ENCODE results near the gene SSC5D.
"Not testable (repeated sequence)": the region's sequence is repeated elsewhere in the genome, so short reads cannot be mapped to it uniquely, and the experiment has no call there.

The SSC5D gene

DNA sequence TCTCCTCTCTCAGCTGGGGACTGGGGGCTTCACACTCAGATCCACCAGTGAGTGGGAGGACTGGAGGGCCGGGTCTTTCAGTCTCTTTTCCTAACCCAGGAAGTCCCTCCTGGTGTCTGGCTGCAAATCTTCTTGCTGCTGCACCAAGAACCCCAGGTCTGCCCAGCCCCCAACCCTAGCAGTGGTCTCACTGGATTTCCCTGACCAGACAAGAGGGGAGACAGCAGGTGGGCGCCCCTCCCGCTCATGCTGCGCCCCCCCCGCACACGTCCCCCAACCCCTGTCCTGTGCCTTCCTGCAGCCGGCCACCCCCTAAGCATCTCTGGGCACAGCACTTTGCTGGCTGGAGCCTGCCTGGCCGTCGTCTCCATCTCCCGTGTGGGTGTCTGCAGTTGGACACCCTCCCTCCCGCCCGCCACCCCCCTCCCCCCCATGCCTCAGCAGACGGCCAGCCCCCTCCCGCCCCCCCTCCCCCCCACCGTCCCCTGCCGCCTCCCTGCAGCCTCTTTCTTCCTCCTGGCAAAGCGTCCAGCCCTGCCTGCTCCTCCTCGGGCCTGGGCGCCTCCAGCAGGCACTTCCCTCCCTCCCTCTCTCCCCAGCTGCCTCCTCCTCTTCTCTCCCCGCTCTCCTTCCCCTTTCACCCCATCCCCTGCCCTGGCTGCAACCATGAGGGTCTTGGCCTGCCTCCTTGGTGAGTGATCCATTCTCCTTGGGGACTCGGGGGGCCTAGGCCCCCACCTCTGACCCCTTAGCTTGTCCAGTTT, at the start of gene SSC5D:
Gene SSC5D, plus strand, starts transcription at position 513 of the 764 bp plus-strand sequence. Its CDS starts 154 bp downstream, at position 667.
- DNase-seq (ENCODE audit: low read depth): no peak

DNA sequence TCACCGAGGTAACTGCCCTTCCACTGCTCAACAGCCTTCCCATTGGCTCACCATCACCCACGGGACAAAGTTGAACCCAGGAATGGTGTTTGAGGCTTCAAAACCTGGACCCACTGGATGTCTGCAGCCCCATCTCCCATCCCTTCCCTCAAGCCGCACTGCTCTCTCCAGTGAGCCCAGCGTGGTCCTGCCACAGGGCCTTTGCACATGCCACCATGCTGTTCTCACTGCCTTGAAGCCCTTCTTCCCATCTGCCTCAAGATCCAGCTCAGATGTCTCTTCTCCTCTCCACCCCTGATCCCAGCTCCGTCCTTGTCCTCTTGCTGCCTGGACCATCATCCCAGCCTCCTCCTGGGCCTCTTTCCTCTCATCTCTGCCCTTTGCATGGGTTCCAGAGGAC, 49.2 kb upstream of the SSC5D start:
- DNase-seq (ENCODE audit: low read depth): no peak

DNA sequence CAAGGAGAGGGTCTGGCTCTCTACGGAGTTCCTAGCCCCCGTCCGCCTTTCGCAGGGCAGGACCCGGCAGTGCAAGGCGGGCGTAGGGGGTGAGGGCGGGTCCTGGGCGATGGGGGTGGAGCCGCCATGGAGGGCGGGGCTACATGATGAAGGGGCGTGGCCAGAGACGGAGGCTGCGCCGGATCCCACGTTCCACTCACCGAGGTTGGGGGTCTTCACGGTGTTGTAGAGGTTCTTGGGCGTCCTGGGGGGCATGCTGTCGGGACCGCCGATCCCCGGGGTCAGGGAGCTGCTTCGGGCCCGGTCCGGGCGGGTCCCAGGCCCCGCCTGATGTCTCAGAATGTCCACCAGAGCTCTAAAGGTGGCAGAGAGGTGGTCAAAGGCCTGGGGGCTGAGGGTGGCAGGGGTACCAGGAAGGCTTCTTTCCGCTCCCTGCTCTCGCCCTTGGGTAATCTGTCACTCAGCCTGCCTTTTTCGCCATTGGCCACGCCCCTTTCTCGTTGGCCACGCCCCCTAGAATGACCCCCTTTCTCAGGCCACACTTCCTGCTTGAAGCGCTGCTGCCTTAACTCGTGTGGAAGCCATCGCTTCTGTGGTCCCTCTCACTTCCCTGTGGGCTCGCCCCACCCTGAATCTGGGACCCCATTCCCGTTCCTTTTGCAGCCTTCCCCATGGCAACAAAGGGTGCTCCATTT, 47.7 kb upstream of the SSC5D start:
- DNase-seq (ENCODE audit: low read depth): no peak

GRCh38 chr19:55441319-55441691, 46.9 kb upstream of the SSC5D start:
- no peak for DNase-seq (ENCODE audit: low read depth)

- DNase-seq (ENCODE audit: low read depth): no peak
Measured at GRCh38 chr19:55441692-55442321, 46.4 kb upstream of the SSC5D start.

- no peak for DNase-seq (ENCODE audit: low read depth)
Measured at GRCh38 chr19:55442372-55442961, 45.8 kb upstream of the SSC5D start.

DNA sequence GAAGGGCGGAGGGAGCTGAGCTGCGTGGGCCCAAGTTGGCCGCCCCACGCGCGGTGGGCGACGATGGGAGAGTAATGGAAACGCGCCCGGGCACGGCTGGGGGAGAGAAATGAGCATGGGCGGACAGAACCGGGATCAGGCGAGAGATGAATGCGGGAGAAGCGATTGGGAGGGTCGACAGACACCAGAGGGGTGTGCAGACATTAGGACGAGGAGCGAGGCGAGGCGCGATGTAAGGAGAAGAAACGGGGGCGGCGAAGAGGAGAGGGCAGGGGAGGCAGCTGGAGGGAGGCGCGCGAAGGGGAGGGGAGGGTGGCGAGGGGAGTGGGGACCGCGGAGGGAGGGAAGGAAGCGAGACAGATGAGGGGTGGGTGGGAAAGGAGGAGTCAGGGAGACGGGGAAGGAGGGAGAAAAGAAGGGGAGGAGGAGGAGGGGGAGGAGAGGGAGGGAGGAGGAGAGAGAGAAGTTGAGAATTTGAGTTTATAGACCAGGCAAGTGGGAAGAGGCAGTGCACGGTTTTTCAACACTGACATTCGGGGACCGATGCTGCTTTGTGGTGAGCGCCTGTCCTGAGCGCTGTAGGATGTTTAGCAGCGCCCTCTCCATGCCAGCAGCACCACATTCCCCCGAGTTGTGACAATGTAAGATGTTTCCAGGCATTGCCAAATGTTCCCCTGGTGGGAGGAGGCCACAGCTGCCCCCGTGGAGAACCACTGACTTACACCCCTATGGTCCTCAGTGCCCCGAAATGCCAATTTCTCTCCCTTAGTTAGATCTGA, 45.0 kb upstream of the SSC5D start, which contains the start of gene SHISA7:
Gene SHISA7, minus strand, starts transcription at position 256 of the 779 bp plus-strand sequence. CDS start 437 bp downstream, outside the sequence.
- no peak for DNase-seq (ENCODE audit: low read depth)

DNA sequence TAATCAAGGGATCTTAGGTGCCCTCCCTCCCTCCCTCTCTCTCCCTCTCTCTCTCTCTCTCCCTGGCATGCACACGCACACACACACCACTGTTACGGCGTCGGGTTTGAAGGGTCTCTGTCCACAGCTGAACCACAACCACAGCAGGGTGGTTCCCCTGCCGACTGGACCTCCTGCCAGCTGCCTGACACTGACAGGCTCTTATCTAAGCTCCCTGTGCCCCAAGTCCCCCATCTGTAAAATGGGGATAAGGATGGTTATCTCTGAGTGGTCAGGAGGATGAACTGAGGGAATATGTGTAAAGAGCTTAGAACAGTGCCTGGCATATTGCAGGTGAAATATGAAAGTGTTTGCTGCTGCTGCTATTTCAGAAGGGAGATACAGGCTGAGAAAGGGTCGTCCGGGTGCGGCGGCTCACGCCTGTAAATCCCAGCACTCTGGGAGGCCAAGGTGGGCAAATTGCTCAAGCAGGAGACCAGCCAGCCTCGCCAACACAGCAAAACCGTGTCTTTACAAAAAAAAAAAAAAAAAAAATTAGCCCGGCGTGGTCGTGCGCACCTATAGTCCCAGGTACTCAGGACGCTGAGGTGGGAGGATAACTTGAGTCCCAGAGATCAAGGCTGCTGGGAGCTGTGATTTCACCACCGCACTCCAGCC, 44.3 kb upstream of the SSC5D start:
- DNase-seq (ENCODE audit: low read depth): no peak

GRCh38 chr19:55444646-55445045, 43.6 kb upstream of the SSC5D start:
- no peak for DNase-seq (ENCODE audit: low read depth)

GRCh38 chr19:55446060-55446459, 42.2 kb upstream of the SSC5D start:
- DNase-seq (ENCODE audit: low read depth): no peak

DNA sequence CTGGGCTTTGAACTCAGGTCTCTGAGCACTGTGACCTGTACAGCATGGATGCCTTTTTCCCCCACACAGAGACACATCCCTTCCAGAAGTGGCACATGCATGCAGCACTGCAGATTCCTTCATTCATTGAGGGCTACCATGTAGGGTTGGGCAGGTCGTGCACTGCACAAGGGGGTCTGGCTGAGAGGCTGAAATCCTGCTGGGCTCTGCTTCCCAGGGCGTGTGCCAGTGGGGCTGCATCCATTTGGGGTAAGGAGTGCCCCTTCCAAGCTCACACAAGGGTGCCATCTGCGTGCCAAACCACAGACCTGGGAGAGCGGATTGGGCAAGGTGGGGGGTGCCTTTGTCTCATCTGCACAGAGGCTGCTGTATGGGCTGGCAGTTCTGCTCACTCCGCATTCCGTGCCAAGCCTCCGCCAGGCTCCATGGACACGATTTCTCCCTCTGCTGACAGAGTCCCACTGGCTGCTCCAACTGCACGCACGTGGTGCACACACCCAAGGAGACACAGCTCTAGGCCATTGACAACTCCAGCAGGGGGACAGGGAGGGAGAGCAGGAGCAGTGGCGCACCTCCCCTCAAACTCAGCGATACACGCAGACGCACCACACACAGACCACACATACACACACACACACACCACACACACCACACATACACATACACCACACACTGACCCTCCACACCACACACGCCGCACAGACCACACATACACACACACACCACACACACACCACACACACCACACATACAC, 40.6 kb upstream of the SSC5D start:
- no peak for DNase-seq (ENCODE audit: low read depth)

- not testable (repeated sequence) for DNase-seq (ENCODE audit: low read depth)
Measured at GRCh38 chr19:55448175-55448490, 40.1 kb upstream of the SSC5D start.

- no peak for DNase-seq (ENCODE audit: low read depth)
Measured at GRCh38 chr19:55449469-55449868, 38.8 kb upstream of the SSC5D start.

DNA sequence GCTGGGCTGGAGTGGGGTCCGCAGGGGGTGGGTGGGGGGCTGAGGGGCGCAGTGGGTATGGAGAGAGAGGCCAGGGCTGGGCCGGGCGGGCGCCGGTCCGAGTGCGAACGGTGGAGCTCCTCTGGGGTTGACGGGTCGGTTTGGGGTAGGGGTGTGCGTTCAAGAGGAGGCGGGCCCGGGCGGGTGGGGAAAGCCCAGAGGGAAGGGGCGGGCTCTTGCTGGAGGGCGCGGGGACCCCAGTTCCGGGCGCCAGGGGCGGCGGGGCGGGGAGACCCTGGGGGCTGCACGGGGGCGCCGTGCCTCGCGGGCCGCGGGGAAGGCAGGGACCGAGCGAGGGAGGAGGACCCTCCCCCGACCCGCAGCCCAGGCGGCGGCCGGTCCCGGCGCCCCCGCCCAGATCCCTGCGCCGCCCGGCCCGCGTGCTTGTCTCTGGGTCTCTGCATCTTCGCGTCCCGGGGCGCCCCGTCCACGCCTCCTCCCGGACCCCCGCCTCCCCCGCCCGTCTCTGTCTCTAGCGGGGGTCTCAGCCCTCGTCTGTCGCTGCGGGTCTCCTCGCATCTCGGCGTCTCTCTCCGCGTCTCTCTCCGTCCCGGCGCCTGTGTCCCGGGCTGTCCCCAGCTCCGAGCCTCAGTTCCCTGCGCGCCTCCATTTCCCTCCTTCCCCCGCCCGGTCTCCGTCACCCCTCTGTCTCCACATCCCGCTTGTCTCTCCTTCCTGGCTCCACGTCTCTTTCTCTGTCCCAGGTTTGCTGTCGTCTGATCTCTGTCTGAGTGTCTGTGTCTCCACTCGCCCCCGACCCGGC, 36.9 kb upstream of the SSC5D start:
- DNase-seq (ENCODE audit: low read depth): no peak

GRCh38 chr19:55451965-55452748, 36.1 kb upstream of the SSC5D start:
- DNase-seq (ENCODE audit: low read depth): no peak

DNA sequence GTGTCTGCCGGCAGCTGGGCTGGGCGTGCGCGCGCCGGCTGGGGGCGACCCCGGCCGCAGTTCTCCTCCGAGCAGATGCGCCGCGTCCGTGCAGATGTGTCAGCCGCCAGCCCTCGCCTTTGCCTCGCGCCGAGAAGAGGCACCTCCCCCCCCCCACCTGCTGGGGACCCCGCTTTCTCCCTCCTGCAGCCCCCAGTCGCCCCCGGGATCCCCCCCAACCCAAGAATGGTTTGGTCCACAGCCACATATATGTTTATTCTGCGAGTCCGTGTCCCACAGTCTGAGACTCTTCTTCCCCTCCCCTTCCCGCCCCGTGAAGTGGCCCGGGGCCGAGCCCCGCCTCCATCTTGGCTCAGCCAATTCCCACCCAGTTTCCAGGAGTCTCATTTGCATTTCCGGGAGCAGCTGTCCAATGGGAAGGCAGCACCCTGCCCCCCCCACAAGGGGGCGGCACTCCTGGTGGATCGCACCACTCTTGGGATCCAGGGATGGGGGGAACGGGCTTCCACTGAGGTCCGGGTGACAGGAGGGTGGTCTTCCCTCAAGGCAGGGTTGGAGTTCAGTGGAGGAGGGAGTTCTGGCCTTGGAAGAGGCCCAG, 35.4 kb upstream of the SSC5D start:
- no peak for DNase-seq (ENCODE audit: low read depth)

- no peak for DNase-seq (ENCODE audit: low read depth)
Measured at GRCh38 chr19:55453511-55454260, 34.5 kb upstream of the SSC5D start.

GRCh38 chr19:55454787-55455243, 33.4 kb upstream of the SSC5D start:
- DNase-seq (ENCODE audit: low read depth): no peak
